Hematopoietic multipotent progenitor cell treated with erythropoietin and hydrocortisone succinate and interleukin-3 and kit ligand, for 15 days (in vitro differentiated cells): ENCODE results near the gene ADH5.
A peak's percentile ranks its signal among the peaks of the same experiment; 100 is the strongest.

Experiments used
- DNase-seq: peaks from one replicate; pipeline ENCODE4 v3.0.0-alpha.2; 2015; ENCODE audit warnings: low spot score

The ADH5 gene

GRCh38 chr4:99029018-99029735 is 59.4 kb downstream of the ADH5 start:
- DNase-seq: no peak

GRCh38 chr4:99028187-99028586 is 60.4 kb downstream of the ADH5 start:
- no peak for DNase-seq

GRCh38 chr4:99027304-99027703 is 61.3 kb downstream of the ADH5 start:
- no peak for DNase-seq

- no peak for DNase-seq
Observed at GRCh38 chr4:99025506-99025905, 63.1 kb downstream of the ADH5 start.

- DNase-seq: peak; percentile 24
Observed at GRCh38 chr4:99024481-99025275, 63.9 kb downstream of the ADH5 start.

GRCh38 chr4:99023800-99024251 is 64.8 kb downstream of the ADH5 start:
- DNase-seq: peak; percentile 31

- no peak for DNase-seq
Observed at GRCh38 chr4:99022566-99022965, 66.0 kb downstream of the ADH5 start.

GRCh38 chr4:99021386-99021785 is 67.2 kb downstream of the ADH5 start:
- no peak for DNase-seq
